ENCODE measurements around the gene TNPO2. TPM values are rescaled to one million over a fixed set of nuclear protein-coding genes. Genes with fewer than 3 reads are reported as not detected.

Gene TNPO2
- total RNA-seq: 64.5 to 82.7 TPM (median 71.8 TPM) in 3 replicates
- long read RNA-seq, partial matches to known transcripts: 0 of 11 reads
- long read RNA-seq, other reads (novel, unspliced or antisense): 11 of 11 reads

DNA sequence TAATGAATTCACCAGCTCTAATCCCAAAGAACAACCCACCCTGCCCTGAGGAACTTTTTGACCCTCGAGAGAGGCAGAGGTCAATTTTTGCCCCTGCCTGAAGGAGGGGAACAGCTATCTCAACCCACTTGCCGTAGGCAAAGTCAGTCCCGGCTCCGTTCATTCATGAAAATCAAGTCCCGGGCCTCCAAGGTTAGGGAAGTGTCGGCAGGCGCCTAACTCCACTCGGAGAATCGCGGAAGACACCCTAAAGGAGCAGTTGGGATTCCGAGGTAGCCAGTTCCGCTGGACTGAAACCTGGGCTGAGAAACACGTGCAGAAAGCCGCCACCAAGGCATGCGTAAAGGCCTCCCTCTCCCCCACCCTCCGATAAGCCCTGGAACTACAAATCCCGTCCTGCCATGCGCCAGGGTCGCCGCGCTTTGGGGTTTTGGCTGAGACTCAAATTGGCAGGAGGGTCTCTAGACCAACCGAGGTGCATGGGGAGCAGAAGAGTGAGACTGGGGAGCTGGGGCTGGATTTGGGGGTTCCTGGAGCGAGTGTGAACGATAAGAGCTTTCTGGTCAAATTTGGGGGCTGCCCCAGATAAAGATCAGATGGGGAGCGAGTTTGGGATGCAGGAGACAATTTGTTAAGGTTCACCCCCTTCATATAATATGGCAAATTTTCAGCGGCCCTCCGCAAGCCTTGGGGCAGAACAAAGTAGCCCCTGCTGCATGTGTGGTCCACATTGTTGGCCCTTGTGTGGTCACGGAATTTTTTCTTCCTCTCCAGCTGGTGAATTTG is at the start of gene TNPO2:
TSS of gene TNPO2 (minus strand) at position 292 of the 786 bp plus-strand sequence. CDS start 2,955 bp downstream, outside the sequence.
- TF ChIP-seq, protein P1, sequence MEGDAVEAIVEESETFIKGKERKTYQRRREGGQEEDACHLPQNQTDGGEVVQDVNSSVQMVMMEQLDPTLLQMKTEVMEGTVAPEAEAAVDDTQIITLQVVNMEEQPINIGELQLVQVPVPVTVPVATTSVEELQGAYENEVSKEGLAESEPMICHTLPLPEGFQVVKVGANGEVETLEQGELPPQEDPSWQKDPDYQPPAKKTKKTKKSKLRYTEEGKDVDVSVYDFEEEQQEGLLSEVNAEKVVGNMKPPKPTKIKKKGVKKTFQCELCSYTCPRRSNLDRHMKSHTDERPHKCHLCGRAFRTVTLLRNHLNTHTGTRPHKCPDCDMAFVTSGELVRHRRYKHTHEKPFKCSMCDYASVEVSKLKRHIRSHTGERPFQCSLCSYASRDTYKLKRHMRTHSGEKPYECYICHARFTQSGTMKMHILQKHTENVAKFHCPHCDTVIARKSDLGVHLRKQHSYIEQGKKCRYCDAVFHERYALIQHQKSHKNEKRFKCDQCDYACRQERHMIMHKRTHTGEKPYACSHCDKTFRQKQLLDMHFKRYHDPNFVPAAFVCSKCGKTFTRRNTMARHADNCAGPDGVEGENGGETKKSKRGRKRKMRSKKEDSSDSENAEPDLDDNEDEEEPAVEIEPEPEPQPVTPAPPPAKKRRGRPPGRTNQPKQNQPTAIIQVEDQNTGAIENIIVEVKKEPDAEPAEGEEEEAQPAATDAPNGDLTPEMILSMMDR (IDR thresholded peaks at IDR 0.05): no peak
- H3K27me3 Mint-ChIP-seq (ENCODE audit: low read depth): no peaks in the 10 kb centered on the region
- no peaks in the 10 kb centered on the region for H3K9me3 Mint-ChIP-seq (ENCODE audit: low read depth)
- peak within 1 kb of the TSS; percentile 93 for H3K27ac Mint-ChIP-seq (ENCODE audit: unreplicated experiment)
- H3K4me1 Mint-ChIP-seq (ENCODE audit: low read depth): peaks cover 36% of the 10 kb centered on the region
- peak within 1 kb of the TSS; percentile 84 for H3K4me3 Mint-ChIP-seq (ENCODE audit: unreplicated experiment)
- DNase-seq (ENCODE audit: low spot score): no peak
- peaks cover 5% of the 10 kb centered on the region for H3K36me3 Mint-ChIP-seq (ENCODE audit: low read depth)

DNA sequence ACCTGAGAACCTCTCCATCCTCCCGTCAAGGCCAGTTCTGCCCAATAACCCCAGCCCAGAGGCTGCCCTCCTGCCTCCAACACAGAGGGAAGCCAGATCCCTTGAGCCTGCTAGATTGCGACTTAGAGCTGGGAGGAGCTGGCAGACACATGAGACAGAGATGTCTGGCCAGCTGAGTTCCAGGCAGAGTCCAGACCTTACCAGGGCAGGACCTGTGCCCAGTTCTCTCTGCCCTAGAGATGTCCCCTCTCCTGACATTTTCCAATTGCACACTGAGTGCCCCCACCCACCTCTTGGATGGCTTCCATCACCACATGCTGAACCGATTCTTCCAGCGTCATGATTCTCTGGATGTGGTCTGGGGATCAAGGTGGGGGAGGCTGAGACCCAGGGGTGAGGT is 48.6 kb upstream of the TNPO2 start:
- Mint-ChIP-seq H3K27ac (ENCODE audit: unreplicated experiment) (no peak overlapping the region), H3K27me3 (ENCODE audit: low read depth) (no peaks in the 10 kb centered on the region), H3K9me3 (ENCODE audit: low read depth) (no peaks in the 10 kb centered on the region), H3K36me3 (ENCODE audit: low read depth) (peaks cover 4% of the 10 kb centered on the region), H3K4me3 (ENCODE audit: unreplicated experiment) (no peak overlapping the region), H3K4me1 (ENCODE audit: low read depth) (peaks cover 9% of the 10 kb centered on the region)
- TF ChIP-seq, protein P1 (IDR thresholded peaks at IDR 0.05): no peak
- DNase-seq (ENCODE audit: low spot score): no peak

DNA sequence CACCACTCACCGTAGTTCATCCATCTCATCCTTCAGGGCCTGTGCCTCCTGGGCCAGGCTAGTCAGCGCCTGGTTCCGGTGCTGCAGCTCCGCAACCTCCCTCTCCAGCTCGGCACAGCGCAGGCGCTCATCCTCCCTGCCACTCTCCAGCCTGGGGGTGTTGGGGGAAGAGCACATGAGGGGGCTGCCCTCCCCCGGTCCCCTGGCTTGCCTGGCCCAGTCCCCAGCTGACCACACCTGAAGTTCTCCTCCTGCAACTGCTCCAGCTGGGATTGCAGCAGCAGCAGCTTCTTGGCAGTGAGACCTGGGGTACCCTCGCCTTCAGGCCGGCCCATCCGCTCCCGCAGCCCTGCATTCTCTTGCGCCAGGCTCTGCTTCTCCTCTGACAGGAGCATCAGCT is 47.2 kb upstream of the TNPO2 start:
- peaks cover 10% of the 10 kb centered on the region for H3K4me1 Mint-ChIP-seq (ENCODE audit: low read depth)
- no peak overlapping the region for H3K27ac Mint-ChIP-seq (ENCODE audit: unreplicated experiment)
- TF ChIP-seq, protein P1 (IDR thresholded peaks at IDR 0.05): no peak
- peaks cover 4% of the 10 kb centered on the region for H3K36me3 Mint-ChIP-seq (ENCODE audit: low read depth)
- H3K4me3 Mint-ChIP-seq (ENCODE audit: unreplicated experiment): no peak overlapping the region
- no peaks in the 10 kb centered on the region for H3K9me3 Mint-ChIP-seq (ENCODE audit: low read depth)
- no peaks in the 10 kb centered on the region for H3K27me3 Mint-ChIP-seq (ENCODE audit: low read depth)
- DNase-seq (ENCODE audit: low spot score): no peak

DNA sequence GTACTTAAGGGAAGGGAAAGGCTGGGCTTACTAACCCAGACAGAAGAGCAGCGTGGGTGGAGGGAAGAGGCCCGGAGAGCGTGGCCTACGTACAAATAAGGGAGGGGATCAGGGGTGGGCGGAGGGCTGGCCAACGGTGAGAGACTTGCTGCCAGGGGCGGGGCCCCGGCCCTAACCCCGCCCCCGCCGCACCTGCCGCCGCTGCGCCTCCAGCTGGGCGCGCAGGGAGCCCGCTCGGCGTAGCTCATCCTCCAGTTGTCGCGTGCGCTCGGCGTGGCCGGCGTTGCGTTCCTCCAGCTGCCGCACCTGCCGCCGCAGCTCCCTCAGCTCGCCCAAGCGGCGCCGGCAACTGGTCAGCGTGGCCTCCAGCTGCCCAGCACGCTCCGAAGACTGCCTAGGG is 46.0 kb upstream of the TNPO2 start:
- DNase-seq (ENCODE audit: low spot score): no peak
- TF ChIP-seq, protein P1 (IDR thresholded peaks at IDR 0.05): no peak
- Mint-ChIP-seq H3K27ac (ENCODE audit: unreplicated experiment) (no peak overlapping the region), H3K27me3 (ENCODE audit: low read depth) (no peaks in the 10 kb centered on the region), H3K36me3 (ENCODE audit: low read depth) (peaks cover 5% of the 10 kb centered on the region), H3K4me1 (ENCODE audit: low read depth) (peaks cover 10% of the 10 kb centered on the region), H3K9me3 (ENCODE audit: low read depth) (no peaks in the 10 kb centered on the region), H3K4me3 (ENCODE audit: unreplicated experiment) (no peak overlapping the region)

DNA sequence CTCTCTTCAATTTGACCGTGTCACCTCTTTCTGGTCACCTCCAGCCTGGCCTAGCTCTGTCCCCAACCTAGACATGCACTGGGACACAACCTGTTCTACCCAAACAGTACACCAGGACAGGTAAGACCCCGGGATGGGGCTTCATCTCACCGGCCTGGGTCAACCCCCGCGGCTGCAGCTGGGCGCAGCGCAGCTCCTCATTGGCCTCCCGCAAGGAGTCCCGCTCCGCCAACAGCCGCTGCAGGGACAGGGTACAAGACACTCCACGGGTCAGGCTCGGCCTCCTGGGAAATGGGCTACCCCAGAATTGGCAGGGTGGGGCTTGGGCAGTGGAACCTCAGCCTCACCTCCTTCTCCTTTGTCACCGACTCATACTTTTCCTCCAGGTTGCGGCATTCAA is 43.9 kb upstream of the TNPO2 start:
- H3K4me3 Mint-ChIP-seq (ENCODE audit: unreplicated experiment): no peak overlapping the region
- DNase-seq (ENCODE audit: low spot score): no peak
- no peaks in the 10 kb centered on the region for H3K27me3 Mint-ChIP-seq (ENCODE audit: low read depth)
- H3K27ac Mint-ChIP-seq (ENCODE audit: unreplicated experiment): no peak overlapping the region
- TF ChIP-seq, protein P1 (IDR thresholded peaks at IDR 0.05): no peak
- H3K4me1 Mint-ChIP-seq (ENCODE audit: low read depth): peaks cover 3% of the 10 kb centered on the region
- no peaks in the 10 kb centered on the region for H3K9me3 Mint-ChIP-seq (ENCODE audit: low read depth)
- peaks cover 10% of the 10 kb centered on the region for H3K36me3 Mint-ChIP-seq (ENCODE audit: low read depth)

Measured in chondrocyte (in vitro differentiated cells).